ENCODE data around the gene TRABD2A. TPM values are rescaled to one million over a fixed set of nuclear protein-coding genes. Genes with fewer than 3 reads are reported as not detected.
"Not testable (repeated sequence)": the region's sequence is repeated elsewhere in the genome, so short reads cannot be mapped to it uniquely, and the experiment has no call there.

Gene TRABD2A
- total and polyA plus RNA-seq, 9 of the 15 experiments (the other 6 are each of a cell fraction or from before 2014, with no cell fraction given), result 0.07 to 0.45 (median 0.25) TPM

- ChIA-PET CTCF (ENCODE audit: low intra/inter-chr PET ratio) (interaction anchor here (0.6 kb wide), 1 partner anchor 13 kb away, joined by 3 read pairs; no protein-coding TSS in a partner anchor), POLR2A (interaction anchor here (0.6 kb wide), 1 partner anchor 15 kb away, joined by 3 read pairs; no protein-coding TSS in a partner anchor)
- H2AFZ ChIP-seq (ENCODE audit: low read depth, low read length); H3K4me1 ChIP-seq (replicated peaks in 1 of 2; ENCODE audit: control insufficient read depth in 2 of 2, insufficient read depth in 2 of 2, low read length in 2 of 2); H3K4me3 ChIP-seq; intact Hi-C loops (cut with micrococcal nuclease); H3K79me2 ChIP-seq (ENCODE audit: control insufficient read depth, insufficient read depth, low read length); H3K36me3 ChIP-seq (ENCODE audit: control insufficient read depth, insufficient read depth, low read length); H3K4me2 ChIP-seq (ENCODE audit: insufficient read depth, low read length); DNase-seq (ENCODE audit: extremely low read depth in 1 of 4, low spot score in 3 of 4); H3K27ac ChIP-seq (ENCODE audit: extremely low read depth, low read depth, low read length); H3K9me3 ChIP-seq (replicated peaks; ENCODE audit: control insufficient read depth, insufficient read depth, low read depth, low read length); H4K20me1 ChIP-seq (replicated peaks; ENCODE audit: control insufficient read depth, insufficient read depth, low read length); ATAC-seq; H3K9me1 ChIP-seq (ENCODE audit: control insufficient read depth, insufficient read depth, low read length); FAIRE-seq; H3K9ac ChIP-seq (ENCODE audit: insufficient read depth in 1 of 2, low read depth in 2 of 2, low read length in 2 of 2); BruUV-seq (replicated peaks); TF ChIP-seq BRCA1 (CRISPR knock-in tag; IDR thresholded peaks at IDR 0.05): not testable (repeated sequence)
- 0% methylated on average over 2 of the region's 4 CpGs for WGBS (ENCODE audit: insufficient coverage, low coverage, missing lambda C conversion rate)
- H3K27me3 ChIP-seq (ENCODE audit: control insufficient read depth in 2 of 2, insufficient read depth in 2 of 2, low read length in 2 of 2), result peaks cover 13 to 22% of the 10 kb centered on the region in 2 experiments
- in situ Hi-C loops (cut with MboI), result loop anchor here (5.0 kb wide), 1 partner anchor 371 kb away; no protein-coding TSS in a partner anchor
- peak; percentile 47 for TF ChIP-seq MEIS2 (IDR thresholded peaks at IDR 0.05; ENCODE audit: partially characterized antibody)
- peak; percentile 98; the same call in 1 of the 2 replicates for TF ChIP-seq BRCA1 (IDR thresholded peaks at IDR 0.05)
- TF ChIP-seq HMBOX1 (IDR thresholded peaks at IDR 0.05), result peak; percentile 98
- peak; percentile 97 for TF ChIP-seq DACH1 (IDR thresholded peaks at IDR 0.05; ENCODE audit: partially characterized antibody)
- TF ChIP-seq BRD9 (IDR thresholded peaks at IDR 0.05; ENCODE audit: low read depth, partially characterized antibody), result peak; percentile 83
- peak in 1 of 2 experiments; percentile 95; a peak in 2 of 4 replicates for TF ChIP-seq MCM7 (IDR thresholded peaks at IDR 0.05)
Measured at GRCh38 chr2:84868327-84868726, 12.6 kb downstream of the TRABD2A start.
